ENCODE measurements around the gene RACGAP1. TPM values are rescaled to one million over a fixed set of nuclear protein-coding genes. Genes with fewer than 3 reads are reported as not detected.

The RACGAP1 gene
- total RNA-seq, 3 donors from 2014 or later, result 22.6 to 26.0 (median 25.6) TPM

DNA sequence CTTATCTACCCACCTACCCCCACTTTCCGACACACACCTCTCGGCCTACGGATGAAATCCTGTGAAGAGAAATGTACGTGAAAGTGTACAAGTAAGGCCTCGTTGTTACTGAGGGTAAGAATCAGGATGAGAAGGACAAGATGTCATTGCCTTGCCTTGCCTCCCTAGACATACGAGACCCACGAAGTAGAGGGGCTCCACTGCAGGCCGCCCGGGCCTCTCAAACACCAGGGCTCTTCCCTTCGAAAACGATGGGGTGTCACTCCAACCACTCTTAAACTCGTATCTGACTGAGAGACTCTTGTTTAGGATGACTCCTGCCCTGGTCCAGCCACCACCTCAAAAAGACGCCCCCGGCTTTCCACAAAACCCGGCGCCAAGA lies 498 bp downstream of the RACGAP1 start:
- no peaks in the 10 kb centered on the region for H3K36me3 Mint-ChIP-seq (ENCODE audit: insufficient read depth)
- H3K9me3 Mint-ChIP-seq, result peaks cover 2% of the 10 kb centered on the region
- peaks cover 17% of the 10 kb centered on the region for H3K4me1 Mint-ChIP-seq (ENCODE audit: low read depth)
- peak overlapping the region; percentile 98 for H3K4me3 Mint-ChIP-seq
- no peak for DNase-seq
- peak; percentile 28 to 47 for ATAC-seq
- no peaks in the 10 kb centered on the region for H3K27me3 Mint-ChIP-seq (ENCODE audit: low read depth)

DNA sequence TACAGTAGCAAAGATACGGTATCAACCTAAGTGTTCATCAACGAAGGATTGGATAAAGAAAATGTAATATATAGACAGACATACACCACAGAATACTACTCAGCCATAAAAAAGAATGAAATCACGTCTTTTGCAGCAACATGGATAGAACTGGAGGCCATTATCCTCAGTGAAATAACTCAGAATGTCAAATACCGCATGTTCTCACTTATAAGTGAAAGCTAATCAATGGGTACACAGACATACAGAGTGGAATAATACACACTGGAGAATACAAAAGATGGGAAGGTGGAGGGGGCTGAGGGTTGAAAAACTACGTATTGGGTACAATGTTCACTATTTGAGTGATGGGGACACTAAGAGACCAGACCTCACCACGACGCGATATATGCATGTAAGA lies 1.1 kb downstream of the RACGAP1 start:
- no peak for ATAC-seq
- Mint-ChIP-seq H3K9me3 (peaks cover 2% of the 10 kb centered on the region), H3K4me3 (peak overlapping the region; percentile 98), H3K27me3 (ENCODE audit: low read depth) (no peaks in the 10 kb centered on the region), H3K36me3 (ENCODE audit: insufficient read depth) (no peaks in the 10 kb centered on the region), H3K4me1 (ENCODE audit: low read depth) (peaks cover 17% of the 10 kb centered on the region)
- no peak for DNase-seq

DNA sequence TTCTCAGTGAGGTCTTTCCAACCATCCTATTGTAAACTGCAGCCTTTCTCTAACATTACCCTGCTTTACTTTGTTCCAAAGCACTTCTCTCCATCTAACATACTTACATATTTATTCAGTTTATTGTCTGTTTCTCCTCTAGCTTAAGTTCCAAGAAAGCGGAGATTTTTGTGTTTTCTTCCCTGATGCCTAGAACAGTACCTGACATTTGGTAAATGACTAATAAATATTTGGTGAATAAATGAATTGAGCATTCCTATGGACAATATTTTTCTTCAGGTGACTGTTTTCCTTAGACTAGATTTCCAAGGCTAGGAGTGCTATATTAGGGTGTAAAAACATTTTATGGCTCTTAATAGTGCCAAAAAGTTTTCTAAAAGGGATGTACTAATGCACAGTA lies 2.4 kb downstream of the RACGAP1 start:
- H3K9me3 Mint-ChIP-seq, result peaks cover 2% of the 10 kb centered on the region
- DNase-seq, result no peak
- H3K27me3 Mint-ChIP-seq (ENCODE audit: low read depth), result no peaks in the 10 kb centered on the region
- peaks cover 20% of the 10 kb centered on the region for H3K4me1 Mint-ChIP-seq (ENCODE audit: low read depth)
- no peak for ATAC-seq
- no peaks in the 10 kb centered on the region for H3K36me3 Mint-ChIP-seq (ENCODE audit: insufficient read depth)
- no peak overlapping the region for H3K4me3 Mint-ChIP-seq

DNA sequence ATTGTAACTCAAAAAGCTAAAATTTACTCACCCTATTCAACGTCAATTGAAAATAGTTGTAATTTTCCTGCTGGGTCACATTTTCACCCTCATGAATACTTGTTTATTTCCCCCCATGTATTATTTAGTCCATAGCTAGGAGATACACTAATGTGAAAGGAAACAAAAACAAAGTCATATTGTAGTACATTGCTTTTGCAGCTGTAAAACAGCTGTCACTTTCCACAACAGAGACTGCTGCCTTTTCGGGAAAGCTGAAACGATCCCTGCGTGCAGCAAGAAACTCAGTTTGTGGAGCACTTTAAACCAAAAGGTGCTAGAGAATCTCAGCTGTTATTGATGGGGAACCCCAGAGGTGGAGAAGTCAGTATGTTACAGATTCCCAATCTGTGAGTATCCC lies 4.3 kb downstream of the RACGAP1 start:
- H3K36me3 Mint-ChIP-seq (ENCODE audit: insufficient read depth), result no peaks in the 10 kb centered on the region
- no peak overlapping the region for H3K4me3 Mint-ChIP-seq
- H3K27me3 Mint-ChIP-seq (ENCODE audit: low read depth), result no peaks in the 10 kb centered on the region
- H3K9me3 Mint-ChIP-seq, result peaks cover 2% of the 10 kb centered on the region
- DNase-seq (no peak), ATAC-seq (no peak)
- H3K4me1 Mint-ChIP-seq (ENCODE audit: low read depth), result peaks cover 20% of the 10 kb centered on the region

DNA sequence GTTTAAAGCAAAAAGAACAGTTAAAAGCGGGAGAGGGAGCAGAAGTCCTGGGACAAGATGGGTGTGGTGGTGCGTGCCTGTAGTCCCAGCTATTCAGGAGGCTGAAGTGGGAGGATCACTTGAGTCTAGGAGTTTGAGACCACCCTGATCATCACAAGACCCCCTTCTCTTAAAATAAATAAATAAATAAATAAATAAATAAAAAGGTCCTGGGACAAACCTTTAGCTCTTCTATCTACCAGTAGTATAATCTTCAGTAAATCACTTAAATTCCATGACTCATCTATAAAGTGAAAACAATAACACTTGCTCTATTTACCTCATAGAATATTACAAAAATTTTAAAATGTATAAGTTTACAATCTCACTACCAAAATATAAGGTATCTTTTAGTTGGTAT lies 5.8 kb downstream of the RACGAP1 start:
- H3K4me3 Mint-ChIP-seq, result no peak overlapping the region
- no peaks in the 10 kb centered on the region for H3K9me3 Mint-ChIP-seq
- DNase-seq (no peak), ATAC-seq (no peak)
- no peaks in the 10 kb centered on the region for H3K27me3 Mint-ChIP-seq (ENCODE audit: low read depth)
- H3K36me3 Mint-ChIP-seq (ENCODE audit: insufficient read depth), result no peaks in the 10 kb centered on the region
- H3K4me1 Mint-ChIP-seq (ENCODE audit: low read depth), result peaks cover 9% of the 10 kb centered on the region

DNA sequence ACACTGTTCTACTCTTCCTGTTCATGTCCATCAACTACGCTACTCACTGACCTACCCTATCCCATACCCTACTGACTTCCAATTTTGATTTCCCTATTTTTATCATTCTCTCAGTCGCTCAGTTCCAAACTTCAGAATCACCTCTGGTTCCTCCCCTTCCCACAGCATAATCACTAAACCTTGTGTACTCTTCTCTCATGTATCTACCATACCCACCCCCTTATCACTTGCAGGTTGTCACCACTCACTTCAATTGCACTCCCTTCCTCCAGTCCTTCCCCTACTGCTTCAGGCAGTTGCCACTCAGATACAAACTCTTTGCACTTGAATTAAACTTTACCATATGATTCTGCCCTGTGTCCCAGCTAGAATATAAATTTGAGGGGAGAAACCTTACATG lies 6.3 kb downstream of the RACGAP1 start:
- Mint-ChIP-seq H3K36me3 (ENCODE audit: insufficient read depth) (peaks cover under 1% of the 10 kb centered on the region), H3K4me1 (ENCODE audit: low read depth) (peaks cover 5% of the 10 kb centered on the region), H3K27me3 (ENCODE audit: low read depth) (no peaks in the 10 kb centered on the region), H3K9me3 (no peaks in the 10 kb centered on the region), H3K4me3 (no peak overlapping the region)
- no peak for DNase-seq
- no peak for ATAC-seq

DNA sequence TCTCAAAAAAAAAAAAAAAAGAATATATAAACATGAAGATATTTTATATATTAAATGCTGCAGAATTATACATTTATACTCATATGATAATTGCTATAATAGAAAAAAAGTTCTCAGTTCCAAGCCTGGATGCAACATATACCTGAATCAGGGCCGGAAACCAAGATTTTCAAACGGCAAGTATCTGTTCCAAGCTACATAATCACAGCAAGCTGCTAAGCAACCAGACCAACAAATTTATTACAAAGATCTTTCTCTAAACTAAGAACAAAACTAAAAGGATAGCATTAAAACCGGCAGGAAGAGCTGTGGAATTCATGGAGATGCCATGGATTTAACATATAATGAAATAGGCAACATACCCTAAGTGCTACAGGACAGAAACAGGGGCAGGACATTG lies 7.1 kb downstream of the RACGAP1 start:
- no peak overlapping the region for H3K4me3 Mint-ChIP-seq

DNA sequence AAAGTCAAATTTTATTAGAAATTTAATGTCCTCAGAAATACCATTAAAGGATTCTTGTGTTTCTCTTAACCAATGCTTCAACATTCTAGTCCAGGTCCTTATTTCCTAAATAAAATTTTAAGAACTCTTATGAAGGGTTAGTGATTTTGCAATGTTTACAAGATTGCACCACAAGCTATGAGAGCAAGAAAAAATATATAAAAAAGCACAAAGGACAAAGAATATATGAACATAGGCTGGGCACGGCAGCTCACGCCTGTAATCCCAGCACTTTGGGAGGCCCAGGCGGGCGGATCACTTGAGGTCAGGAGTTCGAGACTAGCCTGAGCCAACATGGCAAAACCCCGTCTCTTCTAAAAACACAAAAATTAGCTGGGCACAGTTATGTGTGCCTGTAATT lies 7.7 kb downstream of the RACGAP1 start:
- DNase-seq (no peak), ATAC-seq (no peak)
- Mint-ChIP-seq H3K27me3 (ENCODE audit: low read depth) (no peaks in the 10 kb centered on the region), H3K4me1 (ENCODE audit: low read depth) (peaks cover 10% of the 10 kb centered on the region), H3K36me3 (ENCODE audit: insufficient read depth) (peaks cover 8% of the 10 kb centered on the region), H3K9me3 (no peaks in the 10 kb centered on the region), H3K4me3 (no peak overlapping the region)

More for the DNA sequence above, 7.1 kb downstream of the RACGAP1 start:
- ATAC-seq (no peak), DNase-seq (no peak)
- Mint-ChIP-seq H3K36me3 (ENCODE audit: insufficient read depth) (peaks cover 8% of the 10 kb centered on the region), H3K9me3 (no peaks in the 10 kb centered on the region), H3K4me1 (ENCODE audit: low read depth) (peaks cover 11% of the 10 kb centered on the region), H3K27me3 (ENCODE audit: low read depth) (no peaks in the 10 kb centered on the region)

DNA sequence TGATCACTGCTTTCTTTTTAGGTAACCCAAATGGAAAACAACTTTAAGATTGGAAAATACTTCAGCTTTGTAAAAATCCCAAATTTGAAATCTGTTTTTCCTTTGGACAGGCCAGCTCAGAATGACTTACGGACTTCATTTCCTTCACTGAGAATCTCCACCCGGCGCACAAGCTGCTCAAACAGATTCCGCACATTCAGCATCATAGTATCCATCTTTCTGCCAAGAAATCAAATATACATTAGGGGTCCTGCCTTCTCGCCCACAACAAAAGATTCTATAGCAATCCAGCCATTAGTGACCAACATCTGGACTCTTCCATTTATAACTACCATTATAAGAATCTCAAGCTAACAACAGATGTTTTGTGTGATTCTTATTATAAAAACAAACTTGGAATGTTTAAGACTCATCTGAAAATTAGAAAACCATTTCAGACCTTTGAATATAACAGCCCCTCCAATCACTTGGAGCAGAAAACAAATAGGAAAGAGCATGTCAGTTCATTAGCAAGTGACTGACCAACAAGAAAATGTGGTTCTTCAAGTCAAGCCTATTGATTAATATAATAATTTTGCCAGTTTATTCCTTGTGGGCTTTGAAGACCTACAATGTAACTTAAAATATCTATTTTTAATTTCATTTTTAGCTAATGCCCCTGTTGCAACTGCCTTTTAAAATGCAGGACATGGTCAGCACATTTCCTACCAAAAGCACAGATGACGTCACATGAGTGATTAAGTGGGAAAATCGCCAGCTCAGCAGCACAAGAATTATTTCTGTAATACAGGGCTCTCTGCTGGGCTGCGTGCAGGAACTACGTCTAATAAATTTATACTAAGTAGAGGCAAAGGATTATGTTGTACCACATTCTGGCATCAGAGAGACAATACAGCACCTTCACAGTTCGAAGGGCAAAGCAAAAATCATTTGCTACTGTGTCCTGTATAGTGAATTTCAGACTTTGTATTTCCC lies 8.5 kb downstream of the RACGAP1 start:
- Mint-ChIP-seq H3K4me1 (ENCODE audit: low read depth) (peaks cover 10% of the 10 kb centered on the region), H3K27me3 (ENCODE audit: low read depth) (no peaks in the 10 kb centered on the region)

DNA sequence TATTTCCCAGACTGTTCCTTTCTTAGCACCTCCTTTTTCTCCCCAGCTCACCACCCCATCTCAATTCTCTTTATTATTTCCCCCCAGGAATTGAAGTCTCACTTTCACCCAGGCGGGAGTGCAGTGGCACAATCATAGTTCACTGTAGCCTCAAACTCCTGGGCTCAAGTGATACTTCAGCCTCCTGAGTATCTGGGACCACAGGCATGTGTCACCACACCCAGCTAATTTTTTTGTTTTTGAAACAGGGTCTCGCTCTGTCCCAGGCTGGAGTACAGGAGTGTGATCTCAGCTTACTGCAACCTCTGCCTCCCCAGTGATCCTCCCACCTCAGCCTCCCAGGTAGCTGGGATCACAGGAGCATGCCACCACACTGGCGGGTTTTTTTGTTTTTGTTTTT lies 11.0 kb downstream of the RACGAP1 start:
- peaks cover 10% of the 10 kb centered on the region for H3K4me1 Mint-ChIP-seq (ENCODE audit: low read depth)
- peaks cover 15% of the 10 kb centered on the region for H3K36me3 Mint-ChIP-seq (ENCODE audit: insufficient read depth)
- H3K4me3 Mint-ChIP-seq, result no peak overlapping the region
- H3K9me3 Mint-ChIP-seq, result no peaks in the 10 kb centered on the region
- ATAC-seq, result no peak
- no peak for DNase-seq
- H3K27me3 Mint-ChIP-seq (ENCODE audit: low read depth), result no peaks in the 10 kb centered on the region

More for the DNA sequence above, 8.5 kb downstream of the RACGAP1 start:
- Mint-ChIP-seq H3K4me3 (no peak overlapping the region), H3K36me3 (ENCODE audit: insufficient read depth) (peaks cover 8% of the 10 kb centered on the region), H3K9me3 (no peaks in the 10 kb centered on the region)
- DNase-seq (no peak), ATAC-seq (no peak)

DNA sequence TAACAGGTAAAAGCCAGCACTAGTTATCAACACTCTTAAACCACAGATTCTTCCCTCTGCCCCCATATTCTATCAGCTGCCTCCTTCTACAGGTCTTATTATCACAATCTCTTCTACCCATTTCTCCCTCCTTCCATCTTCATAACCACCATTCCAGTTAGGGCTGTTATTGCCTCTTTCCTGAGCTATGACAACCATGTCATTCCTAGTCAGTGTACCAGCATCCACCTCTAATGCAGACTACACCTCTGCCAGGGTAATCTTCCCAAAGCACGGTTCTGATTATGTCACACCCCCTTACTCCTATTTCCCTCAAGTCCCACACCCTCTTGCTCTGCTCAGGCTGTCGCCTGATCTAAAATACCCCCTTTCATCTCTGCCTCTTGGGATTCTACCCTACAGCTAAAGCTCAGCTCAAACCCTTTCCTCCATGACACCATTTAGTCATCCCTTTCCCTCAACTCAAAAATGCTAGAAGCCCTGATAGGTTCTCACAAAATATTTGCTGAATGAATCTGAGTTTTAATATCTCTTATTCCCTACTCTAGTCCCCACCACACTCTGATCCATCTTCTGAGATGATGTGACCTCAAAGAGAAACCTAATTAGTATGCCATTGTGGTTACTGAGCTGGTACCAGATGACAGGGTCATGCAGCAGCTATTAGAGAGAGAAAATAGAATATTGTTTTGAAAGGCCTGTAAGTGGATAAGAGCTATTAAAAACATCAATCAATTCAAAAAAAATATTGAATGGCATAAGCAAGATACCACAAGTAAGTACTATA lies 11.7 kb downstream of the RACGAP1 start:
- no peak for DNase-seq
- peaks cover 15% of the 10 kb centered on the region for H3K36me3 Mint-ChIP-seq (ENCODE audit: insufficient read depth)
- no peaks in the 10 kb centered on the region for H3K27me3 Mint-ChIP-seq (ENCODE audit: low read depth)
- peak in 1 of 2 donors; percentile 54 for ATAC-seq
- no peak overlapping the region for H3K4me3 Mint-ChIP-seq
- no peaks in the 10 kb centered on the region for H3K9me3 Mint-ChIP-seq
- H3K4me1 Mint-ChIP-seq (ENCODE audit: low read depth), result peaks cover 9% of the 10 kb centered on the region

DNA sequence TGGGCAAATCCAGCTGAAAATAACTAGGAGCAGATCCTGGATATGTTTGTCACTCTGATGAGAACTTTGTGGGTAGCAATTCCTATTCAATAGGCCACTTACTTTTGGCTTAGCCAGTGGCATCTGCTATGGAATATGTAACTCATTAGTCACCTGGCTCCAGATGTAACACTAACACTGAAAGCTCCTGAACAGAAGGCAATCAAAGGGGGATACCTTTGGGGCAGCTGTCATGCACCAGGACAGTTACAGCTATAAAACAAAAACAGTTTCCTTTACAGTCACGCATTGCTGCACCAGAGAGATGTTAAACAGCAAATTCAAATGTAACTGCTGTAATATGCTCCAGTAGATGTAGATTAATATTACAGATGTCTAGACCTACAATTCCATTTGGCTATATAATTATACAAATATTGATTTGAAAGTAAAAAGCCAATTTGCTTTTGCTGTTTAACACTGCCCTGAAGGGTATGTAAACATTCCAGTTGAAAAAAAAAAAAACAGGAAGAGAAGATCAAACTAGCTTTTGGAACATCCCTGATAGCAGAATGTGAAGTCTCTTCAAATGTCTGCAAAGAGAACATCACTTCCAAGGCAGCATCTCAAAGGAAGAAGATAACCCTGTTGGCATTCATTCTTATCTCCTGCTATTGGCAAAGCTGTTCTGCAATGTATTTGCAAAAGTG lies 18.4 kb downstream of the RACGAP1 start:
- no peaks in the 10 kb centered on the region for H3K9me3 Mint-ChIP-seq
- no peak overlapping the region for H3K4me3 Mint-ChIP-seq
- ATAC-seq, result no peak
- no peaks in the 10 kb centered on the region for H3K27me3 Mint-ChIP-seq (ENCODE audit: low read depth)
- no peak for DNase-seq
- H3K4me1 Mint-ChIP-seq (ENCODE audit: low read depth), result peaks cover 1% of the 10 kb centered on the region
- H3K36me3 Mint-ChIP-seq (ENCODE audit: insufficient read depth), result peaks cover 19% of the 10 kb centered on the region

DNA sequence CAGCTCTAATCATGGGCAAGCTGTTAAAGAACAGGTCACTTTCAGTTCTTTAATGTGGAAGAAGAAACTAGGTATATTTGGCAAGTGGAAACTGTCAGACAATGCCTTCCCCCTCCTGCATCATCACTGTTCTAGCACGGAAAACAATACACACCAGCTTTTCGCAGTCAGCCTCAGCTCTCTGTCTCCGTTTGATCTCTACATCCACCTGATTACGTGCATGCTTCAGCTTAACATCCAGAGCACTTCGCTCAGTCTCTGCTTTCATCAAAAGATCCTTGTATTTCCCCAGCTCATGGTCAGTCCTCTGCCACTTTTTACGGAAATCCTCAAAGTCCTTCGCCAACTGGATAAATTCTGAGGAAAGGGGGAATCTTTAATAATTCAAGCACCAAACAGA lies 19.0 kb downstream of the RACGAP1 start:
- Mint-ChIP-seq H3K36me3 (ENCODE audit: insufficient read depth) (peaks cover 20% of the 10 kb centered on the region), H3K4me1 (ENCODE audit: low read depth) (peaks cover 1% of the 10 kb centered on the region), H3K27me3 (ENCODE audit: low read depth) (no peaks in the 10 kb centered on the region), H3K4me3 (no peak overlapping the region), H3K9me3 (no peaks in the 10 kb centered on the region)
- ATAC-seq, result no peak
- DNase-seq, result no peak

DNA sequence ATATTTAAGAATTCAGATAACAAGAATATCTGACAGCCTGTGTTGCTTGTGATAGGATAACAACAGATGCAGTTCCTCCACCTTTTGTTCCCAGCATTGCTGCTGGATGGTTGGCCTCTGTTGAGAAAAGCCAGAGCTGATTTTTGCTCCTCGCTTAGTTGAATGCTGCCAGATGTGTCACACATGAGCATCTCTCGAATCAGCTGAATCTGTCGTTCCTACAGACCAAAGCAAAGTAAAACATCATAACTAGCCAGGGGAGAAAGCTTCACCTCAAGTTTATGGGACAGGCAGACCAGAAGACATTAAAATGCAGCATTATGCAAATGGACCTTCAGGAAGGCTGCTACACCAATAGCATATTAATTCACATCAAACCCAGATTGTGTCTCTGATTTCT lies 20.1 kb downstream of the RACGAP1 start:
- H3K4me3 Mint-ChIP-seq, result no peak overlapping the region
- H3K36me3 Mint-ChIP-seq (ENCODE audit: insufficient read depth), result peaks cover 24% of the 10 kb centered on the region
- DNase-seq, result no peak
- no peaks in the 10 kb centered on the region for H3K27me3 Mint-ChIP-seq (ENCODE audit: low read depth)
- no peak for ATAC-seq
- peaks cover 1% of the 10 kb centered on the region for H3K4me1 Mint-ChIP-seq (ENCODE audit: low read depth)
- H3K9me3 Mint-ChIP-seq, result no peaks in the 10 kb centered on the region

Data from activated T-cell treated with anti-CD3 and anti-CD28 coated beads, Interleukin-2, amount 50 U/mL, for 4 hours (primary cell).